Measurements from ENCODE around the gene EXOC2.
A peak's percentile ranks its signal among the peaks of the same experiment; 100 is the strongest.
"Not testable (repeated sequence)": the region's sequence is repeated elsewhere in the genome, so short reads cannot be mapped to it uniquely, and the experiment has no call there.

EXOC2 gene

DNA sequence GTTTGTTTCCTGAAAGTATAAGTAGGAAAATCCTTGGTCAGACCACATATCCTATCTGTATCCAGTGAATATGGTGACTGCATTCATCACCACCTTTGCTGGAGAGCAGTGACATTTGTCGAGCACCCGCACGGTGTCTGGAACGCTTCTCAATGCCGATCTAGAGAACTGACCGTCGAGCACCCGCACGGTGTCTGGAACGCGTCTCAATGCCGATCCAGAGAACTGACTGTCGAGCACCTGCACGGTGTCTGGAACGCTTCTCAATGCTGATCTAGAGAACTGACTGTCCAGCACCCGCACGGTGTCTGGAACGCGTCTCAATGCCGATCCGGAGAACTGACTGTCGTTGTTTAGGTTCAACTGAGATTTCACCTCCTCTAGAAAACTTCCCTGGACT, 103.8 kb downstream of the EXOC2 start:
- Histone ChIP-seq H3K36me3 (replicated peaks) (no peaks in the 10 kb centered on the region), H3K4me1 (peaks cover 19% of the 10 kb centered on the region), H3K9me3 (no peaks in the 10 kb centered on the region), H3K4me3 (no peak overlapping the region), H3K27me3 (ENCODE audit: low read depth) (no peaks in the 10 kb centered on the region)
- in situ Hi-C loops (cut with MboI; ENCODE audit: low sequenced_read_pairs), result loop anchor here (25.0 kb wide), 1 partner anchor 798 kb away; the partner anchor contains the start of gene FOXF2
- DNase-seq (ENCODE audit: low spot score in 2 of 2), result no peak

DNA sequence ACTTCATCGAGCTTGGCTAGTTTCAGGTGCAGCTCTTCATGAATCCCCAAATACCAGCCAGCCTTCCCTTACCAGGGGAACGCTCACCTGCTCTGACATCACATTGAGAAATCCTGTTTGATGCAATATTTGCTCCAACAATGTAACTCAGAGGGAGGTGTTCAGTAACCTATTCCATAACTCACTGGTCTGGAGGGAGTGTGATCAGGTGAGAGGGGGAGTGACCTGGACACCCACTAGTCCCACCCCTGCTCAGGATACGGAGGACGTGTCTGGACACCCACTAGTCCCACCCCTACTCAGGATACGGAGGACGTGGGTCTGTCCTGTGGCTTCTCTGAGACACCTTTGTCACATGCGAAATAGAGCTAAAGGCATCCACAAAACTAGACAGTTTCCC, 106.4 kb downstream of the EXOC2 start:
- Histone ChIP-seq H3K36me3 (replicated peaks) (no peaks in the 10 kb centered on the region), H3K4me1 (peaks cover 19% of the 10 kb centered on the region), H3K27me3 (ENCODE audit: low read depth) (no peaks in the 10 kb centered on the region), H3K9me3 (no peaks in the 10 kb centered on the region), H3K4me3 (no peak overlapping the region)
- no peak for DNase-seq (ENCODE audit: low spot score in 2 of 2)
- in situ Hi-C loops (cut with MboI; ENCODE audit: low sequenced_read_pairs), result loop anchor here (25.0 kb wide), 1 partner anchor 801 kb away; the partner anchor contains the start of gene FOXF2

DNA sequence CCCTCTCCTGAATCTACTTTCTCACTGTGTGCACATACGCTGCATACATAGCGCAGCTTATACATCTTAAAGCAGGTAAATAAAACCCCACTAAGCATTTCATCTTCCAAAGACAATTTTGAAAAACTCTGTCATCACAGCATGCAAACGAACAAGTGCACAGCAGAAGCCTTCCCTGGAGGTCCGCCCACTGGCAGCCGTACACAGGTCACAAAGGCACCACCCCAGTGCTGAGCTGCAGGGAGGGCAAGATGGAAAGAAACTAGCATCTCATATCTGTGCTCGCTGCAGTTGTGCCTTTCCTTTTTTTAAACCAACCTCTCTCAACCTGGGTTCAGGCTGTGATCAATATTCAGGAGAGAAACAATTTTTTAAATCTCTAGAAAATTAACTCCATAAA, 109.3 kb downstream of the EXOC2 start:
- H3K27me3 ChIP-seq (ENCODE audit: low read depth), result no peaks in the 10 kb centered on the region
- H3K4me1 ChIP-seq, result peaks cover 19% of the 10 kb centered on the region
- in situ Hi-C loops (cut with MboI; ENCODE audit: low sequenced_read_pairs), result loop anchor here (25.0 kb wide), 1 partner anchor 804 kb away; the partner anchor contains the start of gene FOXF2
- peak in 1 of 2 experiments; percentile 20 for DNase-seq (ENCODE audit: low spot score in 2 of 2)
- no peaks in the 10 kb centered on the region for H3K36me3 ChIP-seq (replicated peaks)
- no peak overlapping the region for H3K4me3 ChIP-seq
- H3K9me3 ChIP-seq, result no peaks in the 10 kb centered on the region

DNA sequence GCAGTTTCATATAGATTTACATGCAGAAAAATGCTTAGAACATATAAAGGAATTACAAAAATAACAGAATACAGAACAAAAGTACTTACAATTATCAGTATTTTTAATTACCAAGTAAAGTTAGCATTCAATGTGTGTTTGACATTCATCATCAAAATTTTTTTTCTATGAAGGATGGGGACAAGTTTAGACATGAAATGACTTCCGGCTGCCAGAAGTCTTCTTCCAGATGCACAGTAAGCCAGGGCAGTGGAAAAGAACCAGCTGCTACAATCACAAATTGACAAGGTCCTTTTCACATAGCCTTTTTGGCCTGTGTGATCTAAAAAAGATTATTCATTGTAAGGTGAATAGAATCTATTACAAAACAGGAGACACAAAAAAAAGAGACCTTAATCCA, 109.8 kb downstream of the EXOC2 start:
- no peaks in the 10 kb centered on the region for H3K9me3 ChIP-seq
- H3K4me1 ChIP-seq, result peaks cover 19% of the 10 kb centered on the region
- H3K27me3 ChIP-seq (ENCODE audit: low read depth), result no peaks in the 10 kb centered on the region
- no peak overlapping the region for H3K4me3 ChIP-seq
- in situ Hi-C loops (cut with MboI; ENCODE audit: low sequenced_read_pairs), result loop anchor here (25.0 kb wide), 1 partner anchor 804 kb away; the partner anchor contains the start of gene FOXF2
- H3K36me3 ChIP-seq (replicated peaks), result no peaks in the 10 kb centered on the region
- DNase-seq (ENCODE audit: low spot score in 2 of 2), result no peak

DNA sequence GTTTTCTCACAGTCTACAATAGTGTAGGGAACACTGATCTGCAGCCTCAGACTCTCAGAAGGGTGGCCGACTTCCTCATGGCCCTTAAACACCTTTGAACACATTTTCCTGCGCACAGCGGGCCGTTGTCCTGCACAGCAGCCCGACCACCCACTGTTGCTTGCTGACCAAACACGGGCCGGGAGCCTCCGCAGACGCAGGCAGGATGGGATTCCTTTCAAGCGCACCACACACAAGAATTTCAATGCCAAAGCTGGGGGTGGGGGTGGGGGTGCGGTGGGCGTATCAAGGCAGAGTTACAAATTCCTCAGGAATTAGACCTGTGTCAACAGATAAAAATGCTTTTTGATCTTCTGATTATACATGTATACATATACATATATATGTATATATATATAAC, 110.6 kb downstream of the EXOC2 start:
- Histone ChIP-seq H3K36me3 (replicated peaks) (no peaks in the 10 kb centered on the region), H3K9me3 (no peaks in the 10 kb centered on the region), H3K27me3 (ENCODE audit: low read depth) (no peaks in the 10 kb centered on the region), H3K4me1 (peaks cover 19% of the 10 kb centered on the region), H3K4me3 (no peak overlapping the region)
- in situ Hi-C loops (cut with MboI; ENCODE audit: low sequenced_read_pairs), result loop anchor here (25.0 kb wide), 1 partner anchor 805 kb away; the partner anchor contains the start of gene FOXF2
- no peak for DNase-seq (ENCODE audit: low spot score in 2 of 2)

DNA sequence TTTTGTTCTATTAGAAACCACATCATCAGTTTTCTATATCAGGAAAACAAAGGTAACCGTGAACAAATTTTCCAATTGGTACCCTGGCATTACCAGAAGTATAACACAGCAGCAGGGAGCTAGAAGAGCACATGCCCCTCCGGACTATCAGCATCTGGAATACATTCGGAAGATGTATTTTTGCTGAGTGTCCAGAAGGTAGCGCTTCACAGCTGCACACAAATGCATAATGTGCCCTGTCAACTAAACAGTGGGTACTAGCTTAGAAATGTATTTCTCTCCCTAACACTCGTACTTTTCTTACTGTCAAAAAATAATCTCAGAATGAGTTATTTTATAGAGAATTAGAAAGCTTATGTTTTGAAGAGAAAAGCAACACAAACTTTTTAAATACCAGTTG, 113.6 kb downstream of the EXOC2 start:
- DNase-seq (ENCODE audit: low spot score in 2 of 2), result no peak
- no peaks in the 10 kb centered on the region; the same call in 1 of the 2 replicates for H3K4me1 ChIP-seq
- H3K36me3 ChIP-seq (replicated peaks), result no peaks in the 10 kb centered on the region
- H3K27me3 ChIP-seq (ENCODE audit: low read depth), result no peaks in the 10 kb centered on the region
- H3K4me3 ChIP-seq, result no peak overlapping the region
- in situ Hi-C loops (cut with MboI; ENCODE audit: low sequenced_read_pairs), result loop anchor here (25.0 kb wide), 1 partner anchor 808 kb away; the partner anchor contains the start of gene FOXF2
- H3K9me3 ChIP-seq, result 0 out of 2 replicates have a peak, but pooled peaks cover 2% of the 10 kb centered on the region

DNA sequence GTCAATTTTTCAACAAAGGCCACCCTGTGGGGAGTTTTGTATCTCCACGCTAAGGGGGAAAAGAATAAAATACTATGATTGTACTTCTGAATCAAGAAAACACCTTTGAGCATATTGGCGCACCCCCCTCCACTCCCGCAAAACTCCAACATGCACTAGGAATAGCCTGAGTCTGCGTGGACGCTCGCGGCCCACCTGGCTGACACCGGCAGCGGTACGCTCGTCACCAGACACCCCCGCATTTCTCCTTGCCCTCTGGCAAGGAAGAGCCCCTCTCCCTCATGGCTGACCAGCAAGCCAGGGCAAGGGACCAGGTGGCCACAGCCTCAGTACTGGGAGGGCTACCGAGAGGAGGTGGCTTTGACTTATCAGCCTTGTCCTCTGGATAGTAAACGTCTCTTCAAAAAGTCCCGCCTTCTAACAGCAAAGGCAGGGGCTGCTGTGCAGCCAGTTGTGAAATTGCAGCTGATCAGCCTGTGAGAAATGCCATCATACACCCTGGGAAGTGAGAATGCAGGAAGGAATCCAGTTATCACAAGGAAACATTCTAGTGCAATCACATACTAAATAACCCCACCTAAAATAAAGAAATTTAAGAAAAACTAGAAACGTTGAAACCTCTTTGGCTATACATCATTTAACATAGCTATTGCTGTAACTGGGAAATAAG, 120.2 kb downstream of the EXOC2 start:
- no peak overlapping the region for H3K4me3 ChIP-seq
- in situ Hi-C loops (cut with MboI; ENCODE audit: low sequenced_read_pairs), result no loop called here
- no peaks in the 10 kb centered on the region for H3K4me1 ChIP-seq
- no peaks in the 10 kb centered on the region for H3K27me3 ChIP-seq (ENCODE audit: low read depth)
- H3K36me3 ChIP-seq (replicated peaks), result no peaks in the 10 kb centered on the region
- 0 out of 2 replicates have a peak, but pooled peaks cover 2% of the 10 kb centered on the region for H3K9me3 ChIP-seq
- no peak for DNase-seq (ENCODE audit: low spot score in 2 of 2)

DNA sequence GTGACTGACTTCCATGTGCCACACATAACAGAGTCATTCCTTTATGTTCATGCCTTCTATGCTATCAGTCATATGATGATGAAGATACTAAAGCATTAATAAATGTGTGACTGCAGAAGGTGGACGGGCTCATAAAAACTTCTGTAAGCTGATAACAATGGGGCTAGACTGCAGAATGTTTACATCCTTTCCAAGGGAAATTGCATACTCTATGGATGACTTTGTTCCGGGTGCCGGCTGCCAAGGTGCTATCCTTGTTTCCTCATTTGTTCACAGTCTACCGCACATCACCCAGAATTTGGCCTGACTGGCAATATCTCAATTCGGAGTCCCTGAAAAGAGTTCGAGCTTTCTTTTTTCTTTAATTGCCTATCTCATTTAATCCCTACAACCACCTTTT, 121.0 kb downstream of the EXOC2 start:
- no peak for DNase-seq (ENCODE audit: low spot score in 2 of 2)
- H3K9me3 ChIP-seq, result 0 out of 2 replicates have a peak, but pooled peaks cover 2% of the 10 kb centered on the region
- H3K4me3 ChIP-seq, result no peak overlapping the region
- H3K4me1 ChIP-seq, result no peaks in the 10 kb centered on the region
- H3K36me3 ChIP-seq (replicated peaks), result no peaks in the 10 kb centered on the region
- in situ Hi-C loops (cut with MboI; ENCODE audit: low sequenced_read_pairs), result no loop called here
- no peaks in the 10 kb centered on the region for H3K27me3 ChIP-seq (ENCODE audit: low read depth)

DNA sequence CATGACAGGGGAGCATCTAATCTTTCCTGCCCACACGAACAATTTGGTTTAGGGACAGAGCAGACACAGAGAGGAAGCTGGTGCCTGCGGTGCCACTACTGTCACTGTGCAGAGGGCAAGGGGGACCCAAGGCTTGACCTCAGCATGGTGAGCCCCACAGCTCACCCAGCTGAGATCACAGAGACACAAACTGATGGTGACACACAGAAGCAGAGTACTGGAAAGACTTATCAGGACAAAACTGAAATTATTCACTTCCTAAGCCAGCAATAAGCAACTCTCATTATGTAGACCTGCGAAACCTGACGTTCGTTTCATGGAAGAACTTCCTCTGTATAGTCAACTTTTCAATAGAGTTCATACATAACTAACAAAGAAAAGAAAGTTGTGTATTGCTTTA, 122.1 kb downstream of the EXOC2 start:
- Histone ChIP-seq H3K9me3 (0 out of 2 replicates have a peak, but pooled peaks cover 2% of the 10 kb centered on the region), H3K36me3 (replicated peaks) (no peaks in the 10 kb centered on the region), H3K4me1 (no peaks in the 10 kb centered on the region), H3K27me3 (ENCODE audit: low read depth) (no peaks in the 10 kb centered on the region), H3K4me3 (no peak overlapping the region)
- DNase-seq (ENCODE audit: low spot score in 2 of 2), result no peak
- in situ Hi-C loops (cut with MboI; ENCODE audit: low sequenced_read_pairs), result no loop called here

DNA sequence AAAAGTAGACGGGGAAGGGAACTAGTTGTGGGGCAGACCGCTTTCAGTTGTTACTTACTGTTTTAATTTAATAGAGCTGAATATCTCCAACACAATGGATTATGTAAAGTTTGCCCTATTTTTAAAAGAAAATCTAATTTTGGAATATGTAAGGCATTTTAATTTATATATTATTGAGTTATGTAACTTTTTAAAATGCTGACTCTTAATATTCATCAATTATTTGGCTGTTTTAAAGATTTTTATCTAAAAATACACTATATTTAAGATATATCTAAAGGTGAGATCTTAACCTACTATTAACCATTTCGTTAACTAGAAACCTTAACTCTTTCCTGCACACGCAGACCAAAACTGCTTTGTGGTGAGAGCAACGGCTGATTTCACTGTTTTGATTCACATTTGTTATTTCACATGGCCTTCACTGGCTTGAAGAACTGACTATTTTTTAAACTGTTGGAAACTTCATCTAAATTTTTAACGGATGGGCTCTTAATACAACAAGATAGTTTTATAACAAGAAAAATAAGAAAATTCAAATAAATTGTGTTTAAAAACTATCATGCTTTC, 123.9 kb downstream of the EXOC2 start:
- in situ Hi-C loops (cut with MboI; ENCODE audit: low sequenced_read_pairs), result no loop called here
- Histone ChIP-seq H3K9me3 (no peaks in the 10 kb centered on the region), H3K36me3 (replicated peaks) (no peaks in the 10 kb centered on the region), H3K27me3 (ENCODE audit: low read depth) (no peaks in the 10 kb centered on the region), H3K4me1 (no peaks in the 10 kb centered on the region), H3K4me3 (no peak overlapping the region)
- no peak for DNase-seq (ENCODE audit: low spot score in 2 of 2)

DNA sequence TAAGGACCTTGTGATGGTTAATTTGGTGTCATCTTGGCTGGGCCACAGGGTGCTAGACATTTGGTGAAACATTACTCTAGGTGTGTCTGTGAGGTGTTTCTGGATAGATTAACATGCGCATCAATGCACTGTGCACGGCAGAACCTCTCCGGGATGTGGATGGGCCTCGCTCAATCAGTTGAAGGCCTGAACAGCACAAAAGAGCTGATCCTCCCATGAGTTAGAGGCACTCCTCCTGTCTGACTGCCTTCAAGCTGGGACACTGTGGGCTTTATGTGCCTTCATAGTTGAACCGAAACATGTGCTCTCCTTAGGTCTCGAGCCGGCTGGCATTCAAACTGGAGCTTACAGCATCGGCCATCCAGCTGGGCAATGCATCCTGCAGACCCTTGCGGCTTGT, 124.9 kb downstream of the EXOC2 start:
- no peak for DNase-seq (ENCODE audit: low spot score in 2 of 2)
- Histone ChIP-seq H3K4me1 (no peaks in the 10 kb centered on the region), H3K9me3 (no peaks in the 10 kb centered on the region), H3K27me3 (ENCODE audit: low read depth) (no peaks in the 10 kb centered on the region), H3K36me3 (replicated peaks) (no peaks in the 10 kb centered on the region), H3K4me3 (no peak overlapping the region)
- in situ Hi-C loops (cut with MboI; ENCODE audit: low sequenced_read_pairs), result no loop called here

DNA sequence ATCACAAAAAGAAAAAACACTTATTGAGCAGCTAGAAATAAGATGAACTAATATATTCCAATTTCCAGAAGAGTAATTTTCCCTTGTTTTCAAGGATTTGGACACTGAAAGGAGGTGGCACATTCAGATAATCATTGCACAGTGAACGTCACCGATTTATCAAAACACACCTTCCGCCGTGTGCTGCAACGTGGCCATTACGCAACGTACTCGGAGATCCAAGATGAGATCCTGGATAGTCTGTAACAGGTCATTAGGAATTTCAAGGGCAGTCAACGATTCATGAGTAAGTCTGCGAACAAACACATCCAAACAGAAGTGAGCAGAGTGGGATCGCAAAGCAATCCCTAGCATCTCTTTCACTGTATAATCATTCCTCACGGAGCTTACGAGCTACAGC, 129.1 kb downstream of the EXOC2 start:
- DNase-seq (ENCODE audit: low spot score in 2 of 2), result no peak
- in situ Hi-C loops (cut with MboI; ENCODE audit: low sequenced_read_pairs), result no loop called here
- H3K27me3 ChIP-seq (ENCODE audit: low read depth), result no peaks in the 10 kb centered on the region
- H3K4me3 ChIP-seq, result no peak overlapping the region
- no peaks in the 10 kb centered on the region for H3K9me3 ChIP-seq
- no peaks in the 10 kb centered on the region for H3K4me1 ChIP-seq
- H3K36me3 ChIP-seq (replicated peaks), result peaks cover 3% of the 10 kb centered on the region

DNA sequence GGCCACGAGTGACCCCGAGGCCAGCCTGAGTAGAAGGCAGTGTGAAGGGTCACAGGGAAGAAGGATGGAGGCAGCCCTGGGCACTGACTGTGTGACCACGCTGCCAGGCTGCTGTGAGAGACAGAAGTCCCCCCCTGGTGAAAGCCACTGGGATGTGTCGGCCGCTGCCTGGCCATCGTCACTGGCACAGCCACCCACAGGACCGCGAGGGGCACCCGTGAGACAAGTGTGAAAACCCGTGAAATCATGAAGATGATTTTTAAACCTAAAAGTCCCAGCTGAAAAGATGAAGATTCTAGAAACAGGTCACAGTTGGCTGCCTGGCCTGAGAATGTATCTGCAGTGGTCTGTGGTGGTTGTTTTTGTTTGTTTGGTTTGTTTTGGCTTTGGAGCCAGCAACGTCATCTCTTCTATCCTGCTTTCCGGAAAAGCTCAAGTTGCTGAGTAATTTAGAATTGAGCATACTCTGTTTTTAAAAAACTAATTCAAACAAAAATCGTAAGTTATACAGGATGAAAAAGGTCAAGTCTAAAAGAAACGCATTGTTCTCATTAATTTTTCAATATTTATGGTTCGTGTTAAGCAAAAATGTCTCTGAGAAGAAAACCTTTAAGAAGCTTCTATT, 130.8 kb downstream of the EXOC2 start:
- Histone ChIP-seq H3K4me1 (no peaks in the 10 kb centered on the region), H3K36me3 (replicated peaks) (peaks cover 3% of the 10 kb centered on the region), H3K27me3 (ENCODE audit: low read depth) (no peaks in the 10 kb centered on the region), H3K9me3 (no peaks in the 10 kb centered on the region), H3K4me3 (no peak overlapping the region)
- in situ Hi-C loops (cut with MboI; ENCODE audit: low sequenced_read_pairs), result no loop called here
- no peak for DNase-seq (ENCODE audit: low spot score in 2 of 2)

DNA sequence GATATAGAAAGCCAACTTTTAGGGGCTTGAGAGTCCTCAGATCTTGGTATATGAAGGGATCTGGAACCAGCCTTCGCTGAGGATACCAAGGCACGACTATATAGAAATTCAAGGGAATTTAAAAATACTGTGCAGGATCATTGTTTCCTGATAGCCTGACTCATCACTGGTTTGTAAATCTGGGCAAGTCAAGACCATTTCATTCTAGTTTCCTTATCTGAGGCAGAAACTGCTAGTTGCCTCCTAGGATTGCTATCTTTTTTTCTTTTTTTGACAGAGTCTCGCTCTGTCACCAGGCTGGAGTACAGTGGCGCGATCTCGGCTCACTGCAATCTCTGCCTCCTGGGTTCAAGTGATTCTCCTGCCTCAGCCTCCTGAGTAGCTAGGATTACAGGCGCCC, 131.6 kb downstream of the EXOC2 start:
- in situ Hi-C loops (cut with MboI; ENCODE audit: low sequenced_read_pairs); H3K9me3 ChIP-seq; H3K4me1 ChIP-seq; H3K36me3 ChIP-seq (replicated peaks); H3K4me3 ChIP-seq; H3K27me3 ChIP-seq (ENCODE audit: low read depth); DNase-seq (ENCODE audit: low spot score in 2 of 2): not testable (repeated sequence)
